Activated CD4-positive, alpha-beta T cell treated with anti-CD3 and anti-CD28 coated beads for 4 hours (primary cell): ENCODE measurements around the gene NSL1.
A peak's percentile ranks its signal among the peaks of the same experiment; 100 is the strongest.
"Not testable (repeated sequence)": the region's sequence is repeated elsewhere in the genome, so short reads cannot be mapped to it uniquely, and the experiment has no call there.

Experiments used
- DNase-seq, 2 donors: peaks; one replicate each; pipeline ENCODE4 v3.0.0-alpha.2; 2020

The NSL1 gene

GRCh38 chr1:212746546-212746945, 45.0 kb downstream of the NSL1 start:
- no peak for DNase-seq

DNA sequence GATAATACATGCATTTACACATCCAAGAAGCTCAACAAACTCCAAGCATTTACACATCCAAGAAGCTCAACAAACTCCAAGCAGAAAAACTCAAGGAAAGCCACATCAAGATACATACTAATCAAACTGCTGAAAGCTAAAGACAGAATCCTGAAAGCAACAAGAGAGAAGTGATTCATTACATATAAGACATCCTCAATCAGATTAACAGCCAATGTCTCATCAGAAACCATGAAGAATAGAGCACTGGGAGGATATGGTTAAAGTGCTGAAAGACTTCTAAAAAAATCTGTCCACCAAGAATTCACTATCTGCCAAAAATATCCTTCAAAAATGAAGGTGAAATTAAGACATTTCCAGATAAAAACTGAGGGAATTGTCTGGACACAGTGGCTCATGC, 46.3 kb downstream of the NSL1 start:
- DNase-seq: no peak

GRCh38 chr1:212743901-212744475, 47.6 kb downstream of the NSL1 start:
- no peak for DNase-seq

DNA sequence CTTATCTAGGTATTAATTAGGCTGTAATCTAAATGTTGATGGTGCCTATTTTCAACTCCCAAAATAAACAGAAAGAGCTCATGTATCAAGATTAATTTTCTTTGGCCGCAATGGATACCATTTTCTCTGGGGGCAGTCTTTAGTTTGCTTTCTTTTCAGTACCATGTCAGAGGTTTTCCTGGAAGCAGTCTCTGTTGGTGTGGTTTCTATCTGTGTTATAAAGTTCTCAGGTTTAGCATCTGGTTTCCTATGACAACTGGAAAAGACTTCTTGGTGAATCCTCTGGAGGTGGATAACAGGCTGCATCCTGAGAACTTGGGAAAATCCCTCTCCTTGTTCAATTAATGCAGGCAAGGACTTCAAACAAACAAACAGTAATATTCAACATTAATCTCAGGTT, 53.2 kb downstream of the NSL1 start:
- DNase-seq: no peak

- no peak for DNase-seq
Measured at GRCh38 chr1:212737559-212737958, 54.0 kb downstream of the NSL1 start.

DNA sequence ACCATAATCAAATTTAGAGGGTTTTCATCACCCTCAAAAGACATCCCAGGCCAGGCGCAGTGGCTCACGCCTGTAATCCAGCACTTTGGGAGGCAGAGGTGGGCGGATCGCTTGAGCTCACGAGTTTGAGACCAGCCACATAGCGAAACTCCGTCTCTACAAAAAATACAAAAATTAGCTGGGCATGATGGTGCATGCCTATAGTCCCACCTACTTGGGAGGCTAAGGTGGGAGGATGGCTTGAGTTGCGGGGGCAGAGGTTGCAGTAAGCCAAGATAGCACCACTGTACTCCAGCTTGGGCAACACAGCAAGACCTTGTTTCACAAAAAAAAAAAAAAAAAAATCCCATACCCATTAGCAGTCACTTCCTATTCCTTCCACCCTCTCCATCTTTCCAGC, 58.5 kb downstream of the NSL1 start:
- no peak for DNase-seq

DNA sequence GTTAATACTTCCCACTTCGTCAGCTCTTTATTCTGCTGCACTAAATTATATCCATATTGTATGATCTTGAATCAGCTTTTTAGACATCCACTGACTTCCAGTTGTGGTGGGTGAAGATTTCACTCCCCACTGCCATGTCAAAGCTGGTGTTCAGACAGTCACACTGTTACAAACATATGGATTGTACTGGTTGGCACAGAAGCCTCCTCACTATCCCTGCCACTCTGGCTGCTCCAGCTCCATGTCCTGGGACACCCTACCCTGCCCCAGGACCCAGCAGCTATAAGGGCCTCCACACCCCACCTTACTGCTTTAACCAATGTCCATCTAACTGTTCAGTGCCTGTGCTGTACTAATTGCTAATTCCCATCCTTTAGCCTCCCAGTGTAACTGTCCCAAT, 59.9 kb downstream of the NSL1 start:
- DNase-seq: no peak

DNA sequence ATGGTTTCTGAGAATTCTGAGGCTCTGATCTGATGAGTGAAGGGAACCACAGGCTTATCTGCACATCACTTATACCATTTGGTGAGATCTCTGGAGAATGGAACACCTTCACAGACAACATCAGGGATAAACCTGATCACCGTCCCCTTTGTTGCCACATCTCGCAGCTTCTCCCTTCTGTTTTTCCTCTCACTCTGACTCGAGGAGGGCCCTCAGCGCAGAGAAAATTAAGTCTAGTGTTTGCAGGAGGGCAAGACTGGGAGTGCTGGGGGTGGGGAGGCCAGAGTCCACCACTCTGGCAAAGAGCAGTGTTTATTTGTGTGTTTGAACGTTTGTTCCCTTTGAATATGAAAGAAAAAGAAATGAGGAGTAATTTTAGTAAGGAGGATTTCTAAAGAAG, 63.0 kb downstream of the NSL1 start:
- DNase-seq: no peak

DNA sequence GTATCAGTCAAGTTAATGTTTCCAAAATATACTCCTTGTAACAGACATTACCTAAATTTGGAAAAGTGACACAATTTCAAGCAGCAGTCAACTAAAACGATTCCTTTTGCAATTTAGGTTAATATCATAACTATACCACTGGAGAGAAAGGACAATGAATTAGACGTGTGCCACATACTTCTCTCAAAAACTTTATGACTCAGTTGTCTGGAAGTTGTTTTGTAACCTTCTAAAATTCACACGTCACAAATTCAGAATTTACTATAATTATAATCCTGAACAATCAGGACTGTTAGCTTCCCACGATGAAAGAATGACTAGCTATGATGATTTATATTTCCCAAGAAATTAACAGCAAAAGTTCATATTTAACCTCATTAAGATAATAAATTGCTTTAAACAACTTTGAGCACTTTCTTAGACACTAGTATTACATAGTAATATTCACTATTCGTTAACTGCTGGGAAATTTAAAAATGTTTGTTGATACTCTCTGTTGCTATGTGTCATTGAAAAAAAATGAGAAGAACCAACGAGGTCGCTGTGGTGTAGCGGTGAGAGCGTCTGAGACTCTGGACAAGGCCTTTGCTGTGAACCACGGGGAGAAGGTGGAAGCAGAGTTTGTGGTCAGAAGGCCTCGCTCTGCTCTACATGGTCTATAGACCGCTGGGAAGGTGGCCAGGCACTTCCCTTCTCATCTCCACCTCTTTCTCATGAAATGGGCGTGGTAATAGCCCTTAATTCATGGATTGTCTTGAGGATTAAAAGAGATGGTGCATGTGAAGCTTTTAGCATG, 64.0 kb downstream of the NSL1 start:
- no peak for DNase-seq

DNA sequence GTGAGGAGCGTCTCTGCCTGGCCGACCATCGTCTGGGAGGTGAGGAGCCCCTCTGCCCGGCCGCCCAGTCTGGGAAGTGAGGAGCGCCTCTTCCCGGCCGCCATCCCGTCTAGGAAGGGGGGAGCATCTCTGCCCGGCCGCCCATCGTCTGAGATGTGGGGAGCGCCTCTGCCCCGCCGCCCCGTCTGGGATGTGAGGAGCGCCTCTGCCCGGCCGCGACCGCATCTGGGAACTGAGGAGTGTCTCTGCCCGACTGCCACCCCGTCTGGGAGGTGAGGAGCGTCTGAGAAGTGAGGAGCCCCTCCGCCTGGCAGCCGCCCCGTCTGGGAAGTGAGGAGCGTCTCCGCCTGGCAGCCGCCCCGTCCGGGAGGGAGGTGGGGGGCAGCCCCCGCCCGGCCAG, 66.9 kb downstream of the NSL1 start:
- not testable (repeated sequence) for DNase-seq

DNA sequence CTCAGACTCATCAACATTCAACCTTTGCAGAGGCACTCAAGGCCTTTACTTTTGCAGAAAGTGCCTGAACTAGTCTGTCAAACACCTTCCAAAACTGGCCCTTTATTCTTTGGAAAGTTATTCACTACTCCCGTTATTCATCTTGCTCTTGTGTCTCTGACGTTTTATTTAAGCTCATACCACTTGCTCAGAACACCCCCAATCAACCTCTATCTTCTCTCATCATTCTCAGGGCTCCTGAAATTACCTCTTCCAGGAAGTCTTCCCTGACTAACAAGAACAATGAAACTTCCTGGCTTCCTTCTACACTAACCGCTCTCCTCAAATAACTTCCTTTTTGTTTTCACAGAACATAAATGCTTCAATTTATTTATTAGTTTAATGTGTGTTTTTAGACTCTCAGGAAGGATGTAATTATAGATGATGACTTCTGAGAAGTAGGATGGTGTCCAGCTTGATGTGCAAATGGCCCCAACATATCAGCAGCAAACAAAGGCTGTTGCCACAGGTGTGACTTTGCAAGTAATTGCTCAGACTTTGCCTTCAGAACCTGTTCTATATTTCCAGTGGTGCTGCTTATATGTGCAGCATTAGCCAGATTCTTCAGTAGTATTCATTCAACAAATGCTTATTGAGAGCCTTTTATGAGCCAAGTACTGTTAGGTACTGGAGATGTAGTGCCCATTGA, 69.2 kb downstream of the NSL1 start:
- DNase-seq: no peak

- DNase-seq: peak; percentile 24 to 39
Measured at GRCh38 chr1:212721388-212722247, 70.0 kb downstream of the NSL1 start.

DNA sequence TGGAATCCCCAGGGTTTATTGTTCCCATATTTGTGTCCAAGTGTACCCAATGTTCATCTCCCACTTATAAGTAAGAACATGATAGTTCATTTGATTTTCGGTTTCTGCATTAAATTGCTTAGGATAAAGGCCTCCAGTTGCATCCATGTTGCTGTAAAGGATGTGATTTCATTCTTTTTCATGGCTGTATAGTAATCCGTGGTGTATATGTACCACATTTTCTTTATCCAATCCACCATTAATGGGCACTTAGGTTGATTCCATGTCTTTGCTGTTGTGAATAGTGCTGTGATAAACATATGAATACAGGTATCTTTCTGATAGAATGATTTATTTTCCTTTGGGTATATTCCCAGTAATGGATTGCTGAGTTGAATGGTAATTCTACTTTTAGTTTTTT, 71.9 kb downstream of the NSL1 start:
- DNase-seq: no peak

DNA sequence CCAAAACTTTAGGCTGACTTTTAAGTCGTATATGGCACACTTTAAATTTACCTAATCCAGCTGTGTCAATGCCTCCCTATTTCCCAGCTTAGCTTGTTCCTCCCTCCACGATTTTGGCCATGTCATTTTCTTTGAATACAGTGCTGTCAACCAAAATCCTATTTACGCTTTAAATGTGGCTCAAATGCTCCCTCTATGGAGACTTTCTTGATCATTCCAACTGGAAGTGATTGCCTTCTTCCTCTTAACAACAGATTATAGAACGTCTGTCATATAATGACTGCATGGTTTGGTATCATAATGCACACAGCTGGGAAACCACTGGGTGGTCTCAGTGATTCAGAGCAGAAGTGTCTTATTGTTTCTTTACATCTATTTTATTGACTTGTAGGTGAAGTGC, 73.1 kb downstream of the NSL1 start:
- DNase-seq: no peak

- no peak for DNase-seq
Measured at GRCh38 chr1:212716161-212716560, 75.4 kb downstream of the NSL1 start.

- no peak for DNase-seq
Measured at GRCh38 chr1:212713465-212714136, 78.0 kb downstream of the NSL1 start.

GRCh38 chr1:212712451-212713303, 78.9 kb downstream of the NSL1 start:
- DNase-seq: no peak

- DNase-seq: not testable (repeated sequence)
Measured at GRCh38 chr1:212711974-212712373, 79.6 kb downstream of the NSL1 start.

DNA sequence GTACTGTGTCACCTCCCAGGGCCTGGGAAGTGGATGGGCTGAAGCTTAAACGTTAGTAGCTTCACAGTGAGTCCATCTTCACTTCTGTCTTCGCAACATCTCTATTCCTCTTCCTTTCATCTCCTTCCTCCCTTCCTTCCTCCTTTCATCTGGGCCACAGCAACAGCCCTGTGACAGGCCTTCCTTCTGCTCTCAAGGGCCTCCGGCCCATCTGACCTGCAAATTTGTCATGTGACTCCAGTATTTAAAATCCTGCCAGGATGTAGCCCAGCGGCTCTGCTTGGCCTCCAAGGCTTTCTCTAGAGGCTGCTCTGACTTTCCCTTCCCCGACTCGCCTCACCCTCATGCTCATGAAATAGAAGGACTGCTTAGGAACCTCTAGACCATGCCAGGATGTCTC, 81.0 kb downstream of the NSL1 start:
- DNase-seq: no peak

DNA sequence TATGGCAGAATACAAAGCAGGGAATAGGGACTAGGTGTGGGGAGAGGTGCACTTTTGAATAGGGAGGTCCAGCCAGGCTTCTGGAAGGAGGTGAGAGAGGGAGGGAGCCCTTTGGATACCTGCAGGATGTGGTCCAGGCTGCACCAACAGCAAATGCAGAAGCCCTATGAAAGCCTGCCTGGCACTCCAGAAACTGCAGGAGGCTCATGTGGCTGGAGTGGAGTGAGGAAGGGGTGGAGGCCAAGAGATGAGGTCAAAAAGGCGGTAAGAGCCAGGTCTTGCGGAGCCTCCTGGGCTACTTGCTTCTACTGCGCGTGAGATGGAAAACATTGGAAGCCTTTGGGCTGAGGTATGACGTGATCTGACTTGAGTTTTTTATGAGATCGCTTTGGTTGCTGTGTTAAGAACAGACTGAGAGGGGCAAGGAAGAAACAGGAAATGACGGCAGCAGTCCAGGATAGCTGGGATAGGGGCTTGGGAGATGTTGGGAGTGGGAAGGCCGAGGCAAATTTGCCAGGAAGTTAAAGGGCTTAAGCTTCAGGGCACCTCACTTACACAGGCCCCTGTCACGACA, 87.5 kb downstream of the NSL1 start:
- DNase-seq: no peak

DNA sequence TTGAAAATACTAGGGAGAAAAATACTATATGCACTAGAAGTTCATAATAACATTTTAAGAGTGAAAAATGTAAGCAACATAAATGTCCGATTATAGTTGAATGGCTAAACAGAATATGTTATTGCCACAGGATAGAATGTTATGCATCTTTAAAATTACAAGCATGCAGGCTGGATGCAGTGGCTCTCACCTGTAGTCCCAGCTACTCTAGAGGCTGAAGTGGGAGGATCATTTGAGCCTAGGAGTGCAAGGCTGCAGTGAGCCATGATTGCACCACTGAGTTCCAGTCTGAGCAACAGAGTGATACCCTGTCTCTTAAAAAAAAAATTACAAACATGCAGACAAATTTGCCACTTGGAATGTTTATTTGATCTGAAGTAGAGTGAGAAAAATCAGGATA, 88.9 kb downstream of the NSL1 start:
- no peak for DNase-seq
